GM21515 (cell line): Measurements from ENCODE around the gene AFF4.
"Not testable (repeated sequence)": the region's sequence is repeated elsewhere in the genome, so short reads cannot be mapped to it uniquely, and the experiment has no call there.

ENCODE experiments used
- ATAC-seq: cut with Tn5 transposase; IDR thresholded peaks from one replicate; pipeline ENCODE4 v1.9.1; 2021; ENCODE audit not compliant: unreplicated experiment

The AFF4 gene, protein sequence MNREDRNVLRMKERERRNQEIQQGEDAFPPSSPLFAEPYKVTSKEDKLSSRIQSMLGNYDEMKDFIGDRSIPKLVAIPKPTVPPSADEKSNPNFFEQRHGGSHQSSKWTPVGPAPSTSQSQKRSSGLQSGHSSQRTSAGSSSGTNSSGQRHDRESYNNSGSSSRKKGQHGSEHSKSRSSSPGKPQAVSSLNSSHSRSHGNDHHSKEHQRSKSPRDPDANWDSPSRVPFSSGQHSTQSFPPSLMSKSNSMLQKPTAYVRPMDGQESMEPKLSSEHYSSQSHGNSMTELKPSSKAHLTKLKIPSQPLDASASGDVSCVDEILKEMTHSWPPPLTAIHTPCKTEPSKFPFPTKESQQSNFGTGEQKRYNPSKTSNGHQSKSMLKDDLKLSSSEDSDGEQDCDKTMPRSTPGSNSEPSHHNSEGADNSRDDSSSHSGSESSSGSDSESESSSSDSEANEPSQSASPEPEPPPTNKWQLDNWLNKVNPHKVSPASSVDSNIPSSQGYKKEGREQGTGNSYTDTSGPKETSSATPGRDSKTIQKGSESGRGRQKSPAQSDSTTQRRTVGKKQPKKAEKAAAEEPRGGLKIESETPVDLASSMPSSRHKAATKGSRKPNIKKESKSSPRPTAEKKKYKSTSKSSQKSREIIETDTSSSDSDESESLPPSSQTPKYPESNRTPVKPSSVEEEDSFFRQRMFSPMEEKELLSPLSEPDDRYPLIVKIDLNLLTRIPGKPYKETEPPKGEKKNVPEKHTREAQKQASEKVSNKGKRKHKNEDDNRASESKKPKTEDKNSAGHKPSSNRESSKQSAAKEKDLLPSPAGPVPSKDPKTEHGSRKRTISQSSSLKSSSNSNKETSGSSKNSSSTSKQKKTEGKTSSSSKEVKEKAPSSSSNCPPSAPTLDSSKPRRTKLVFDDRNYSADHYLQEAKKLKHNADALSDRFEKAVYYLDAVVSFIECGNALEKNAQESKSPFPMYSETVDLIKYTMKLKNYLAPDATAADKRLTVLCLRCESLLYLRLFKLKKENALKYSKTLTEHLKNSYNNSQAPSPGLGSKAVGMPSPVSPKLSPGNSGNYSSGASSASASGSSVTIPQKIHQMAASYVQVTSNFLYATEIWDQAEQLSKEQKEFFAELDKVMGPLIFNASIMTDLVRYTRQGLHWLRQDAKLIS

GRCh38 chr5:132963171-132964104 lies at the start of gene AFF4:
Gene AFF4, minus strand, starts transcription at chr5:132963634. Its CDS starts 26,445 bp downstream, at chr5:132937189.
- ATAC-seq = peak; percentile 95

DNA sequence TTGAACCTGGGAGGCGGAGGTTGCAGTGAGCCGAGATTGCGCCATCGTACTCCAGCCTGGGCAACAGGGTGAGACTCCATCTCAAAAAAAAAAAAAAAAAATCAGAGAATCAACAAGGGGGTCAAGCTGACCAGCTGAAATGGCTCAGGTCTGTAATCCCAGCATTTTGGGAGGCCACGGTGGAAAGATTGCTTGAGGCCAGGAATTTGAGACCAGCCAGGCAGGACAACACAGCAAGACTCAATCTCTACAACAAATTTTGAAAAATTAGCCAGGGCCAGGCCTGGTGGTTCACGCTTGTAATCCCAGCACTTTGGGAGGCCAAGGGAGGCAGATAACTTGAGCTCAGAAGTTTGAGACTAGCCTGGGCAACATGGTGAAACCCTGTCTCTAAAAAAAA lies 45.0 kb upstream of the AFF4 start:
- not testable (repeated sequence) for ATAC-seq

DNA sequence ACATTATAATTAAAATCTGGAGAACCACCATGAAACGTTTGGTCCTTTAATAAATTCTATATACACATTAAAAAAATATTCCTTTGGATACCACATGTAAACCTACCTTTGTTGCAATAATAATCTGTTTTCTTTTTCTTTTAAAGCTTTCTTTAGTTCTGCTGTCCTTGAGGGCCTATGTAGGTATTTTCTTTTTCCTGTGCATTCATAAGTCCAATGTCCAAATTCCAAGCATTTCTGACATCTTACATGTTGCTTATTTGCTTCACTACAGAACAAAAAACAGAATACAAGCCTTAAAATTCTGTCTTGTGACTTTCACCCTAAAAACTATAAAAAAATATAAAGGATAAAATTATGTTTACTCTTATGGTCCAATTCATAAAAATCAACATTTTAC lies 43.2 kb upstream of the AFF4 start:
- no peak for ATAC-seq

DNA sequence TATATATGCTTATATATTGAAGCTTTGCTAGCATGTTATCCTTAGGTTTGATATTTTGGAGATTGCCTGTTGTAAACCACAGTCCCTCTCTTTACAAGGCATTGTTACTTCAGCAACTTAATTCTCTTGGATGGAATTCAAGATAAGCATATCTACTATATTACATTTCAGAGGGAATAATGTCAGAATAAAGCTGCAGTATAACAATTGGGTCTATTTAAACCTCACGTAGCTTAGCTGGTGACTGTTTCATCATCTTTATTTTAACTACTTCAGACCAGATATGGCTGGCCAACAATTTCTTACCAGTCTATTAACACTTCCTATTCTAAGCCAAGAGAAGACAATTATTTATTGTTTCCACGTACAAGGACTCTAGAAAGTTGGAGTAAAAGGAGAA lies 35.8 kb upstream of the AFF4 start:
- no peak for ATAC-seq

GRCh38 chr5:132998556-132998955 lies 35.1 kb upstream of the AFF4 start:
- no peak for ATAC-seq

GRCh38 chr5:132996307-132996706 lies 32.9 kb upstream of the AFF4 start:
- no peak for ATAC-seq

DNA sequence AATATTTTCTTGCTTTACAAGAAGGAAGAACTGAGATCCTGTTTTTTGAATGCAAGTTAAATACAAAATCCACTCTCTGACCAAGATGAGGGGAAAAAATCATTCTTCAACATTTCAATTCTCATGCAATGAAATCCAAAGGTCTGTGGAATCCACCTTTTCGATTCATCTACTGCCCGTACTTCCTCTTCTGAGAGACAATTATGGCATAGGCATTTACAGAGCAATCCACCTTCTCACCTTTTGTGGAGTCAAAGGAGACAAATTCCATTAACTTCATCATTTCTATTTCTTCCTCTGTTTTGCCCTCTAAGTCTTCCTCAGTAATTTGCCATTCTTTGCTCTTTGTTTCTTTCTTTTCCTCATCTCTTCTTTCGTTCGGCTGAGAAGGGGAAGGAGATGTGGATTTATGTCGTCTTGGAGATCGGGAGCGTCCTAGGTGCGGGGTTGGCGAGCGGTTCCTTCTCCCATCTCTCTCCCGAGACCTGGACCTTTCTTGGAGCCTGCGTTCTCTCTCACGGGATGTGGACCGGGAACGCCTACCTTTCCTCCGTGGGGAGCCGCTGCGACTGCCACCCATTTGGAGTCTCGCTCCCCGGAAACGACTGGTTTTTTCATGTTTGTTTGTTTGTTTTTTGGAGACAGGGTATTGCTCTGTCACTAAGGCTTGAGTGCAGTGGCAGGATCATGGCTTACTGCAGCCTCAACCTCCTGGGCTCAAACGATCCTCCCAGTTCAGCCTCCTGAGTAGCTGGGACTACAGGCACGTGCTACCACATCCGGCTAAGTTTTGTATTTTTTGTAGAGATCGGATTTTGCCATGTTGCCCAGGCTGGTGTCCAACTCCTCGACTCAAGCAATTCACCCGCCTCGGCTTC lies 24.3 kb upstream of the AFF4 start:
- ATAC-seq = no peak

DNA sequence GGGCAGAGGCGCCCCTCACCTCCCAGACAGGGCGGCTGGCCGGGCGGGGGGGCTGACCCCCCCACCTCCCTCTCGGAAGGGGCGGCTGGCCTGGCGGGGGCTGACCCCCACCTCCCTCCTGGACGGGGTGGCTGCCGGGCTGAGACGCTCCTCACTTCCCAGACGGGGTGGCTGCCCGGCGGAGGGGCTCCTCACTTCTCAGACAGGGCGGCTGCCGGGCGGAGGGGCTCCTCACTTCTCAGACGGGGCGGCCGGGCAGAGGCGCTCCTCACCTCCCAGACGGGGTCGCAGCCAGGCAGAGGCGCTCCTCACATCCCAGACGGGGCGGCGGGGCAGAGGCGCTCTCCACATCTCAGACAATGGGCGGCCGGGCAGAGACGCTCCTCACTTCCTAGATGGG lies 19.5 kb upstream of the AFF4 start:
- ATAC-seq = not testable (repeated sequence)

GRCh38 chr5:132981288-132981687 lies 17.9 kb upstream of the AFF4 start:
- no peak for ATAC-seq

DNA sequence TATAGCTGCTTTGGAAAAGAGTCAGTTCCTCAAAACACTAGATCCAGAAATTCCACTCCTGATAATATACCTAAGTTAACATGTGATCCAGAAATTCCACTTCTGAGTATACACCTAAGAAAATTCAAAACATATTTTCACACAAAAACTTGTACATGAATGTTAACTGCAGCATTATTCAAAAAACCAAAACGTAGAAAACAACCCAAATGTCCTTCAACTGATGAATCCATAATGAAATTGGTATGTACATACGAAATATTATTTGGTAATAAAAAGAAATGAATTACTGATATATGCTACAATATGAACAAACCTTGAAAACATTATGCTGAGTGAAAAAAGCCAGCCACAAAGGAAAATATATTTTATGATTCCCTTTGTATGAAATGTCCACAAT lies 16.5 kb upstream of the AFF4 start:
- ATAC-seq = no peak

- no peak for ATAC-seq
Observed at GRCh38 chr5:132979367-132979940, 16.0 kb upstream of the AFF4 start.

GRCh38 chr5:132976852-132977251 lies 13.4 kb upstream of the AFF4 start:
- ATAC-seq = no peak

- ATAC-seq = not testable (repeated sequence)
Observed at GRCh38 chr5:132972436-132972828, 9.0 kb upstream of the AFF4 start.

- ATAC-seq = no peak
Observed at GRCh38 chr5:132971483-132972435, 8.3 kb upstream of the AFF4 start.

DNA sequence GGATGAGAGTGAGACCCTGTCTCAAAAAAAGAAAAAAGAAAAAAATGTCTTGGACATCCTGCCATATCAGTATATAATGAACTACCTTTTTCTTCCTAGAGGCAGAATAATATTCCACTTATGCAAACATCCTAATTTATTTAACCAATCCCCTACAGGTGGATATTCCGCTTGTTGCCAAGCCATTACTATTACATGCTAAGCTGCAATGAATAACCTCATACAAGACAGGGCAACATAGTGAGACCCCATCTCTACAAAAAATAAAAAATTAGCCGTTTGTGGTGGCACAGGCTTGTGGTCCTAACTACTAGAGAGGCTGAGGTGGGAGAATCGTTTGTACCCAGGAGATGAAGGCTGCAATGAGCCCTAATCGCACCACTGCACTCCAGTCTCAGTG lies 1.7 kb upstream of the AFF4 start:
- ATAC-seq = no peak

GRCh38 chr5:132962429-132963021 lies 909 bp downstream of the AFF4 start:
- no peak for ATAC-seq

DNA sequence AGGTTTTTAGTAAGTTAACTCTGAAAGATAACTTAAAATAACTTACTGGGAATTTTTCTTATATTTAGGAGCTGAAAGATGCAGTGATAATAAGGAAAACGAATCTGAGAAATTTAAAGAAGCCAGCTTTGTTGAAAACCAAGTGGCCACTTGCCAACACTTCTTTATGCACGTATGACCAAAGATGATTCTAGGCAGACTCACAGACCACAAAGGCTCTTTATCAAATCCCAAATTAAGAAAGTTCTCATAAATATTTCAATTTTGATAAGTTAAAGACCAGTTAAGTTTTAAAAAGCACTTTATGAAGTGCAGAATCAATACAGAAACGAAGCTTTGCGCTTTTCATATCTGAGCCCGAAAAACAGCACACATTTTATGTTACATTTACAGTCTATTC lies 1.5 kb downstream of the AFF4 start:
- ATAC-seq = no peak
